ENCODE data around the gene STUM.

Gene STUM

DNA sequence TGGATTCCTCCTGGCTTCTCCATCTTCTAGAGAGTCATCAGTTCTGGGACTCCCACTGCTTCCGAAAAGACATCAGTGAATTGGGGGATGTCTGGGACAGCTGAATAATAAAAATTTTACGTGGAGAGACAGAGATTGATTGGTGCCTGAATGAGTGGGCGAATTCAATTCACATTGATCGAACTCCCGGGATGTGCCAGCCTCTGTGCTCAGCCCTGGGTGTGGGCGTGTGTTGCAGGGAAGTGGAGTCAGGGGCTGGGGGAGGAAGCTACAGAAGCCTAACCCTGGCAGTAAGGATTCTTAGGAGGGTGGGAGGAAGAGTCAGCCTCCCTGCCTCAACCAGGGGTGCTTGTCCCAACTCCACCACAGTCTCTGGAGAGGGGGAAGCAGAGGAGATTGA, 18.0 kb upstream of the STUM start:
- Histone ChIP-seq H4K12ac (ENCODE audit: low read depth, low read length) (no peak overlapping the region), H3K27me3 (ENCODE audit: insufficient read depth, low read length) (no peaks in the 10 kb centered on the region), H3K4ac (ENCODE audit: low read depth, low read length) (no peak overlapping the region), H3K27ac (ENCODE audit: low read depth, low read length) (no peak overlapping the region), H4K8ac (ENCODE audit: low read depth, low read length) (no peak overlapping the region), H4K91ac (ENCODE audit: low read depth, low read length) (no peak overlapping the region), H3K79me2 (ENCODE audit: control insufficient read depth, insufficient read depth, low read length, poor library complexity) (no peaks in the 10 kb centered on the region), H2BK120ac (ENCODE audit: insufficient read depth, low read length, poor library complexity) (no peak overlapping the region), H2AK5ac (ENCODE audit: low read length) (no peak overlapping the region), H3K14ac (ENCODE audit: low read length) (no peak overlapping the region), H3K18ac (ENCODE audit: low read length) (no peak overlapping the region), H3K9me3 (ENCODE audit: insufficient read depth, low read depth, low read length) (no peaks in the 10 kb centered on the region), H3K4me1 (ENCODE audit: control insufficient read depth in 1 of 2, insufficient read depth in 2 of 2, low read length in 2 of 2) (peaks cover 0 to 2% of the 10 kb centered on the region in 2 experiments), H2AFZ (ENCODE audit: insufficient read depth, low read length, poor library complexity) (no peak overlapping the region), H3K23ac (ENCODE audit: low read length) (no peak overlapping the region), H2BK5ac (ENCODE audit: low read depth, low read length, poor library complexity) (no peak overlapping the region), H3K4me3 (ENCODE audit: low read depth, low read length) (no peak overlapping the region), H2BK12ac (ENCODE audit: low read length) (no peak overlapping the region), H3K9ac (ENCODE audit: low read length) (no peak overlapping the region), H3K36me3 (ENCODE audit: control insufficient read depth in 1 of 2, insufficient read depth in 2 of 2, low read length in 2 of 2) (no peaks in the 10 kb centered on the region), H3K4me2 (ENCODE audit: low read length) (no peak overlapping the region), H3K79me1 (ENCODE audit: low read length) (no peaks in the 10 kb centered on the region)
- no CpG with 5 or more reads among the region's 6 CpGs for WGBS (ENCODE audit: extremely low coverage, insufficient coverage, insufficient read length)
- no peak for DNase-seq

GRCh38 chr1:226531360-226532093, 17.0 kb upstream of the STUM start:
- H4K12ac ChIP-seq (ENCODE audit: low read depth, low read length): no peak overlapping the region
- no peak overlapping the region for H3K27ac ChIP-seq (ENCODE audit: low read depth, low read length)
- H2BK5ac ChIP-seq (ENCODE audit: low read depth, low read length, poor library complexity): no peak overlapping the region
- H3K4ac ChIP-seq (ENCODE audit: low read depth, low read length): no peak overlapping the region
- no peaks in the 10 kb centered on the region for H3K27me3 ChIP-seq (ENCODE audit: insufficient read depth, low read length)
- no peaks in the 10 kb centered on the region for H3K36me3 ChIP-seq (ENCODE audit: control insufficient read depth in 1 of 2, insufficient read depth in 2 of 2, low read length in 2 of 2)
- H3K9ac ChIP-seq (ENCODE audit: low read length): no peak overlapping the region
- no peak for DNase-seq
- H3K79me2 ChIP-seq (ENCODE audit: control insufficient read depth, insufficient read depth, low read length, poor library complexity): no peaks in the 10 kb centered on the region
- H3K79me1 ChIP-seq (ENCODE audit: low read length): no peaks in the 10 kb centered on the region
- no peak overlapping the region for H3K4me3 ChIP-seq (ENCODE audit: low read depth, low read length)
- no peak overlapping the region for H2BK12ac ChIP-seq (ENCODE audit: low read length)
- no CpG with 5 or more reads among the region's 4 CpGs for WGBS (ENCODE audit: extremely low coverage, insufficient coverage, insufficient read length)
- no peak overlapping the region for H2AFZ ChIP-seq (ENCODE audit: insufficient read depth, low read length, poor library complexity)
- no peaks in the 10 kb centered on the region for H3K9me3 ChIP-seq (ENCODE audit: insufficient read depth, low read depth, low read length)
- no peak overlapping the region for H4K8ac ChIP-seq (ENCODE audit: low read depth, low read length)
- no peak overlapping the region for H2BK120ac ChIP-seq (ENCODE audit: insufficient read depth, low read length, poor library complexity)
- no peak overlapping the region for H4K91ac ChIP-seq (ENCODE audit: low read depth, low read length)
- H3K4me1 ChIP-seq (ENCODE audit: control insufficient read depth in 1 of 2, insufficient read depth in 2 of 2, low read length in 2 of 2): peaks cover 0 to 2% of the 10 kb centered on the region in 2 experiments
- no peak overlapping the region for H2AK5ac ChIP-seq (ENCODE audit: low read length)
- no peak overlapping the region for H3K18ac ChIP-seq (ENCODE audit: low read length)
- H3K14ac ChIP-seq (ENCODE audit: low read length): no peak overlapping the region
- H3K4me2 ChIP-seq (ENCODE audit: low read length): no peak overlapping the region
- no peak overlapping the region for H3K23ac ChIP-seq (ENCODE audit: low read length)

DNA sequence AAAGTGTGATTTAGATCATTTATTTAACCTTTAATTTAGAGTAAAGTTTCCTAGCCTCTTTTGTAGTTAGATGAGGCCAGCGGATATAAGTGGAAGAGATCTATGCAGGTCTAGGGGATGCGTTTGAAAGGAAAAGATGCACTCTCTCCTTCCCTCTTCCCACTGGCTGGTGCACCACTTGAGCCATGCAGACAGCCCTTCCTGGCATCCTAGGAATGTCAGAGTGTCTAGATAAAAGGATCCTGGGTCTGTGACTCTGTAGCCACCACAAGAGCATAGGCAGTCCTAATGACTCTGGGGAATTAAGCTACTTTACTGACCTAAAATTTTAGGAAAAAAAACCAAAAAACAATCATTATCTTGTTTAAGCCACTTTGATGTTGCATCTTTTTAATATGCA, 16.0 kb upstream of the STUM start:
- Histone ChIP-seq H2AK5ac (ENCODE audit: low read length) (no peak overlapping the region), H2BK12ac (ENCODE audit: low read length) (no peak overlapping the region), H3K27me3 (ENCODE audit: insufficient read depth, low read length) (no peaks in the 10 kb centered on the region), H4K91ac (ENCODE audit: low read depth, low read length) (no peak overlapping the region), H3K14ac (ENCODE audit: low read length) (no peak overlapping the region), H3K4me2 (ENCODE audit: low read length) (no peak overlapping the region), H3K36me3 (ENCODE audit: control insufficient read depth in 1 of 2, insufficient read depth in 2 of 2, low read length in 2 of 2) (no peaks in the 10 kb centered on the region), H3K27ac (ENCODE audit: low read depth, low read length) (no peak overlapping the region), H2AFZ (ENCODE audit: insufficient read depth, low read length, poor library complexity) (no peak overlapping the region), H3K9ac (ENCODE audit: low read length) (no peak overlapping the region), H3K4ac (ENCODE audit: low read depth, low read length) (no peak overlapping the region), H2BK120ac (ENCODE audit: insufficient read depth, low read length, poor library complexity) (no peak overlapping the region), H4K8ac (ENCODE audit: low read depth, low read length) (no peak overlapping the region), H3K9me3 (ENCODE audit: insufficient read depth, low read depth, low read length) (no peaks in the 10 kb centered on the region), H3K79me1 (ENCODE audit: low read length) (no peaks in the 10 kb centered on the region), H3K18ac (ENCODE audit: low read length) (no peak overlapping the region), H3K4me3 (ENCODE audit: low read depth, low read length) (no peak overlapping the region), H3K79me2 (ENCODE audit: control insufficient read depth, insufficient read depth, low read length, poor library complexity) (no peaks in the 10 kb centered on the region), H3K23ac (ENCODE audit: low read length) (no peak overlapping the region), H3K4me1 (ENCODE audit: control insufficient read depth in 1 of 2, insufficient read depth in 2 of 2, low read length in 2 of 2) (peaks cover 0 to 2% of the 10 kb centered on the region in 2 experiments), H4K12ac (ENCODE audit: low read depth, low read length) (no peak overlapping the region), H2BK5ac (ENCODE audit: low read depth, low read length, poor library complexity) (no peak overlapping the region)
- WGBS (ENCODE audit: extremely low coverage, insufficient coverage, insufficient read length): no CpG with 5 or more reads among the region's 2 CpGs
- peak in 1 of 2 donors; percentile 20 for DNase-seq

DNA sequence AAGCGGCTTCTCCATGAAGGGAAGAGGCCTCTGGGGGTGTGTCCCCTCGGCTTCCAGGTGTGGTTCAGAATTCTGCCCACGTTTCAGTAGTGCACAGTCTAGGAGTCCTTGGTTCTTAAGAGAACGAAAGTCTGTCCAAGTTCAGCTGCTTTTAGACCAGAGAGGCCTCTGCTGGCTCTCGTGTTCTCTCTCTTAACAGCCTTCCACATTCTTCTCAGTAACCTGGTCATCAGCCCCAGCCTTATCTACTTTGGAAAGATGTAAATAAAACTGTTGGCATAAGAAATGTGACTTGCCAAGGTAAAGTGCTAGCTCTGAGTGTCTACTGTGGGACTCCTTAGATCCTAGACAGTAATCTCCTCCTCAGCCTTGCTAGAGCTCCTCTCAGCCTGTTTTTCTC, 15.3 kb upstream of the STUM start:
- H2BK12ac ChIP-seq (ENCODE audit: low read length): no peak overlapping the region
- H4K12ac ChIP-seq (ENCODE audit: low read depth, low read length): no peak overlapping the region
- no peak overlapping the region for H4K91ac ChIP-seq (ENCODE audit: low read depth, low read length)
- H4K8ac ChIP-seq (ENCODE audit: low read depth, low read length): no peak overlapping the region
- no peaks in the 10 kb centered on the region for H3K79me1 ChIP-seq (ENCODE audit: low read length)
- DNase-seq: no peak
- no peak overlapping the region for H2BK5ac ChIP-seq (ENCODE audit: low read depth, low read length, poor library complexity)
- no peak overlapping the region for H3K23ac ChIP-seq (ENCODE audit: low read length)
- no CpG with 5 or more reads among the region's 5 CpGs for WGBS (ENCODE audit: extremely low coverage, insufficient coverage, insufficient read length)
- H3K9me3 ChIP-seq (ENCODE audit: insufficient read depth, low read depth, low read length): no peaks in the 10 kb centered on the region
- no peak overlapping the region for H3K27ac ChIP-seq (ENCODE audit: low read depth, low read length)
- no peak overlapping the region for H3K4me2 ChIP-seq (ENCODE audit: low read length)
- H2BK120ac ChIP-seq (ENCODE audit: insufficient read depth, low read length, poor library complexity): no peak overlapping the region
- no peak overlapping the region for H2AFZ ChIP-seq (ENCODE audit: insufficient read depth, low read length, poor library complexity)
- H3K4me1 ChIP-seq (ENCODE audit: control insufficient read depth in 1 of 2, insufficient read depth in 2 of 2, low read length in 2 of 2): peaks cover 0 to 2% of the 10 kb centered on the region in 2 experiments
- H3K27me3 ChIP-seq (ENCODE audit: insufficient read depth, low read length): no peaks in the 10 kb centered on the region
- H3K36me3 ChIP-seq (ENCODE audit: control insufficient read depth in 1 of 2, insufficient read depth in 2 of 2, low read length in 2 of 2): no peaks in the 10 kb centered on the region
- no peak overlapping the region for H3K14ac ChIP-seq (ENCODE audit: low read length)
- H3K79me2 ChIP-seq (ENCODE audit: control insufficient read depth, insufficient read depth, low read length, poor library complexity): no peaks in the 10 kb centered on the region
- no peak overlapping the region for H2AK5ac ChIP-seq (ENCODE audit: low read length)
- H3K4me3 ChIP-seq (ENCODE audit: low read depth, low read length): no peak overlapping the region
- no peak overlapping the region for H3K4ac ChIP-seq (ENCODE audit: low read depth, low read length)
- no peak overlapping the region for H3K18ac ChIP-seq (ENCODE audit: low read length)
- no peak overlapping the region for H3K9ac ChIP-seq (ENCODE audit: low read length)
